GM12892 (cell line): ENCODE data around the gene PRKAR2B.

Source experiments
- POLR2A ChIP-seq: IDR thresholded peaks from 2 replicates; pipeline ENCODE4 v1.6.1; 2011; ENCODE audit warnings: low read depth, low read length, control low read depth
- POLR2AphosphoS5 ChIP-seq: IDR thresholded peaks from 2 replicates; pipeline ENCODE4 v1.6.1; 2011; ENCODE audit warnings: low read depth, low read length, control low read depth
- TAF1 ChIP-seq: IDR thresholded peaks from 2 replicates; pipeline ENCODE4 v1.6.1; 2011; ENCODE audit warnings: low read depth, mild to moderate bottlenecking, control low read depth, low read length, borderline replicate concordance

- TF ChIP-seq POLR2A = no peak
- no peak for TF ChIP-seq TAF1
- no peak for TF ChIP-seq POLR2AphosphoS5
These were observed 163.0 kb downstream of the PRKAR2B start for GRCh38 chr7:107207459-107207858.
